ENCODE measurements around the gene TNRC6B.

Gene TNRC6B

DNA sequence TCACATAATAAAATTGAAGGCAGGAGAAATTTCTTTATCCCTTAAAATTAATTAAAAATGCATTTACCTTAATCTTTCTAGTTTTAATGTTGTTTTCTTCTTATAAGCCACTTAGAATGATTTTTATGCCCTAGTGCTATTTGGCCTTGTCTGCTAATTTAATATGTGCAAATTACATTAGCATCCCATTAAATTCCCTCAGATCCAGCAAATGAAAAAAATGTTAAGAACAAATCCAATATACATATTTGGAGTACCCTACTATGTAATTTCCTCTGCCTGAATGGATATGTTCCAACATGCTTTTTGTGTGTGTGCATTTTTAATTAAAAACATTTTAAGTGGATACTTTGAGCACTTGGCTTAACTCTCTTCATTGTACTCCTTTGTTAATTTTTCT lies 56.9 kb downstream of the TNRC6B start:
- DNase-seq = no peak
- in situ Hi-C loops (cut with HindIII; ENCODE audit: low pct_ligation_motif_present, low pct_unique_long_range_greater_than_20kb, low sequenced_read_pairs) = no loop called here

GRCh38 chr22:40235308-40235707 lies 57.6 kb downstream of the TNRC6B start:
- no peak for DNase-seq
- in situ Hi-C loops (cut with HindIII; ENCODE audit: low pct_ligation_motif_present, low pct_unique_long_range_greater_than_20kb, low sequenced_read_pairs) = no loop called here

- peak; percentile 42 for DNase-seq
- in situ Hi-C loops (cut with HindIII; ENCODE audit: low pct_ligation_motif_present, low pct_unique_long_range_greater_than_20kb, low sequenced_read_pairs) = no loop called here
Observed at GRCh38 chr22:40236131-40236665, 58.5 kb downstream of the TNRC6B start.

- no peak for DNase-seq
- in situ Hi-C loops (cut with HindIII; ENCODE audit: low pct_ligation_motif_present, low pct_unique_long_range_greater_than_20kb, low sequenced_read_pairs) = no loop called here
Observed at GRCh38 chr22:40237241-40237640, 59.5 kb downstream of the TNRC6B start.

DNA sequence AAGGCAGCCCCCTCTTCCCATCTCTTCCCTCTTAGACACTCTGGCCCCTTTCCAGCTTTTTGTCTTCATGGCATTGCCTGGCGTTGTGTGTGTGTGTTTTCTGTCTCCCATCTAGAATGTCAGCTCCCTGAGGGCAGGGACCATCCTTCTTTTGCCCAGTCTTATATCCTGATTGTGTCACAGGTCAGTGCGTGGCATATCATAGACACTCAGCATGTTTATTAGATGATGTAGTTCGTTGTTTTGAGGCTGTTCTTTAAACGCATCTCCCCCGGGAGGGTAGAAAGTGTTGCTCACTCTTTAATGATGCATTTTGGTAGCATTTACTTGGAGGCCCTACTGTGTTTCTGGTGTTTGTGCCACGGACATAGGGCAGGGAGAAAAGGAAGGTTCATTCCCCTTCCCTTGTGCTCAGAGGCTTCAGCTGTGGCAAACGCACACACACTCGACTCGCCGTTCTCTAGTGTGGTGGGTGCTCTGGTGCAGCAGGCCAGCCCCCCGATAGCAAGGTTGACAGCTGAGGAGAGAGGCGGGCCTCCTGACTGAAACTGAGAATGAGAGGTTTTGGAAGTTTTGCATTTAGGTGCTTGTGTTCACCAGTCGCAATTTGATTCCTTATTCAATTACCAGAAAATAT lies 60.2 kb downstream of the TNRC6B start:
- no peak for DNase-seq
- in situ Hi-C loops (cut with HindIII; ENCODE audit: low pct_ligation_motif_present, low pct_unique_long_range_greater_than_20kb, low sequenced_read_pairs) = no loop called here

GRCh38 chr22:40238425-40239344 lies 61.0 kb downstream of the TNRC6B start:
- in situ Hi-C loops (cut with HindIII; ENCODE audit: low pct_ligation_motif_present, low pct_unique_long_range_greater_than_20kb, low sequenced_read_pairs) = no loop called here
- peak; percentile 49 for DNase-seq

GRCh38 chr22:40239345-40239683 lies 61.6 kb downstream of the TNRC6B start:
- in situ Hi-C loops (cut with HindIII; ENCODE audit: low pct_ligation_motif_present, low pct_unique_long_range_greater_than_20kb, low sequenced_read_pairs) = no loop called here
- no peak for DNase-seq

GRCh38 chr22:40240160-40240559 lies 62.4 kb downstream of the TNRC6B start:
- in situ Hi-C loops (cut with HindIII; ENCODE audit: low pct_ligation_motif_present, low pct_unique_long_range_greater_than_20kb, low sequenced_read_pairs) = no loop called here
- no peak for DNase-seq

GRCh38 chr22:40240686-40241085 lies 63.0 kb downstream of the TNRC6B start:
- in situ Hi-C loops (cut with HindIII; ENCODE audit: low pct_ligation_motif_present, low pct_unique_long_range_greater_than_20kb, low sequenced_read_pairs) = no loop called here

GRCh38 chr22:40241200-40241763 lies 63.6 kb downstream of the TNRC6B start:
- in situ Hi-C loops (cut with HindIII; ENCODE audit: low pct_ligation_motif_present, low pct_unique_long_range_greater_than_20kb, low sequenced_read_pairs) = no loop called here
- DNase-seq = no peak

More at GRCh38 chr22:40240686-40241085, 63.0 kb downstream of the TNRC6B start:
- no peak for DNase-seq

DNA sequence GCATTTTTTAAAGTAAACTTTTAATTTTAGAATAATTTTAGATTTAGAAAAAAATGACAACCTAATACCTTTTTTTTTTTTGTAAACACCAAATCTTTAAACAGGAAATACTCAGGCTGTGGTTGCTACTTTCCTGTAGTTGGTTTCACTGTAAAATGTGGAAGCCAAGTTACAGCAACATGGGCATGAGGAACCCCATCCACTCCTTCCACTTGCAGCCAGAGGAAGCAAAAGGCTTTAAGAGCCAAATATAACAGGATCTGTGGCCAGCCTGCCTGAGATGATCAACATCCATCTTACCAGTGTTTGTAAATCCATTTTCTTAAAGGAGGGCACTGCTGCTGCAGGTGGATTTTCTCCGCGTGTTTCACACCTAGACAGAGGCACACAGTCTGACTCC lies 66.2 kb downstream of the TNRC6B start:
- DNase-seq = no peak
- in situ Hi-C loops (cut with HindIII; ENCODE audit: low pct_ligation_motif_present, low pct_unique_long_range_greater_than_20kb, low sequenced_read_pairs) = no loop called here

- DNase-seq = no peak
- in situ Hi-C loops (cut with HindIII; ENCODE audit: low pct_ligation_motif_present, low pct_unique_long_range_greater_than_20kb, low sequenced_read_pairs) = no loop called here
Observed at GRCh38 chr22:40244586-40244985, 66.9 kb downstream of the TNRC6B start.

- in situ Hi-C loops (cut with HindIII; ENCODE audit: low pct_ligation_motif_present, low pct_unique_long_range_greater_than_20kb, low sequenced_read_pairs) = no loop called here
- DNase-seq = no peak
Observed at GRCh38 chr22:40247976-40248375, 70.3 kb downstream of the TNRC6B start.

DNA sequence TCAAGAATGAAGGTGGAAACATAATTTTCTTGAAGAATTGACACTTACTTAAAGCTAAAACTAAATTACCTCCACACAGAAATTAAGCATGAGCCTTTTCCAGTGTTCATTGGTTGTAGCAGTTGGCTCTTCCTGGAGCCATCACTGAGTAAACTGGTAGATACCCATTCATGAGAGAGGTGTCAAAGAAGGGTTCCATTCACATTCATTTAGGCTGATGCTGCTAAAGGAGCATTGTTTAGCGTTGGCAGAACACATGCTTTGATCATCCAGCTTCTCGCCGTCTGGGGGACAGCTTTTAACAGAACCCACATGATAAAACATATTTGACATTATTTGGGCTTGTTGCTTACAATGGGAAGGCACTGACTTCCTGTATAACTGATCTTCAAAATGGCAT lies 71.6 kb downstream of the TNRC6B start:
- in situ Hi-C loops (cut with HindIII; ENCODE audit: low pct_ligation_motif_present, low pct_unique_long_range_greater_than_20kb, low sequenced_read_pairs) = no loop called here
- no peak for DNase-seq

DNA sequence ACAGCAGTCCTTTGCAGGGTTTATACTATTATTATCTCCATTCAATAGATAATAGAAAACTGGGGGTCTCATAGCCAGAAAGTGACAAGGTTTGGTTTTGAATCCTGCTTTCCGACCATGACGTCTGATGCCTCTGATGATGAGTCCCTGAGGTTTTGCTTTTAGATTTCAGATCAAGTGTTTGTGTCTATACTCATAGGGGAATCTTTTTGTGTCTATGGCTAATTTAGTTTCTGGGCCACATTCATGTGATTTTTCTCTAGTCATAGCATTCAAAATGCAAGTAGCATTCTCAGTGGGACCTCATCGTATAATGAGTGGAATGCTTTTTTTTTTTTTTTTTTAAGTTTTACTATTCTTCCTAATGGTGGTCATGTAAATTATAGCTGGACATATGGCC lies 72.9 kb downstream of the TNRC6B start:
- no peak for DNase-seq
- in situ Hi-C loops (cut with HindIII; ENCODE audit: low pct_ligation_motif_present, low pct_unique_long_range_greater_than_20kb, low sequenced_read_pairs) = no loop called here

DNA sequence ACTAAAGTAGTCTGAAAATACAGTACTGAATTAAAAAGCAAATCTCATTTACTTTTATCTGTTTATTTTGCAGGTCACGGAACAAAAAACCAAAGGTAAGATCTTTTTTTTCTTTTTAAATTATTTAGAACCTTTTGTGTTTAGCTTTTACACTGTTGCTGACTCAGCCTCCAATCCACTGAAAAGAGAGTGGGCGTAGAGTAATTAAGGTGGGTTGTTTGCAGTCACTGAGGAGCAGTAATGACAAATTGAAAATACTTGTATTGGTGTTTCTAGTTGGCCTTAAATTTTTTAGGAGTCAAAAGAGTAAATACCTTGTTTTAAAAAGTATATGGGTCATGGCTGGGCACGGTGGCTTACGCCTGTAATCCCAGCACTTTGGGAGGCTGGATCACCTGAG lies 73.4 kb downstream of the TNRC6B start:
- DNase-seq = no peak
- in situ Hi-C loops (cut with HindIII; ENCODE audit: low pct_ligation_motif_present, low pct_unique_long_range_greater_than_20kb, low sequenced_read_pairs) = no loop called here

DNA sequence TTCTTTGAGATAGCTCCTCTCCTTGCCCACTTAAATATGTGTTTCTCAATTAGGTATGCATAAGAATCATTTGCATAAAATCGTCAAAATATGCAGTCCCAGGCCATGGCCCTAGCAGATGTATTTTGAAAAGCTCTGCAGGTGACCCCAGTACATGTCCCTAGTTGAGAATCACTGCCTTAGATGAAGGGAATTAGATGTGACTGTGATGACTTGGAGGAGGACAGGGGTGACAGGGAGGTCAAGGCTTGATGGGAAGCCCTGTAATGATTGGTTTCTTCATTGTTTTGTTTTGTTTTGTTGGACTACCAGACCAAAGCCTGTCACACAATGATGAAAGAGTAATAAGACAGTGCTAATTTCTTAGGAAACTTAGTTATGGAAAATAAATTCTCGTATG lies 74.4 kb downstream of the TNRC6B start:
- in situ Hi-C loops (cut with HindIII; ENCODE audit: low pct_ligation_motif_present, low pct_unique_long_range_greater_than_20kb, low sequenced_read_pairs) = no loop called here
- no peak for DNase-seq

DNA sequence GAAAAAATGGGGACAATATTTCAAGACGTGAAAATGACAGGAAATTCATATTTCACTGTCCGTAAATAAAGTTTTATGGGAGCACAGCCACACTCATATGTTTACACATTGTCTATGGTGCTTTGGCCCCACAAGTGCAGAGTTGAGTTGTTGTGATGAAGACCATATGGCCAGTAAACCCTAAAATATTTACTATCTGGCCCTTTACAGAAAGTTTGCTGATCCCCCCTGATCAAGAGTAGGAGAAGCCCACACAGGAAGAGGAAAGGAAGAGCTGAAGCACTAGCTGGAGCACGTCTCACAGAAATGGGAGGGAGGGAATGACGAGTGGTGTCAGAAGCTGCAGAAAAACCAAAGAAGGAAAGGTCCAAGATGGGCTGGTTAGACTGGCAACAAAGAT lies 78.8 kb downstream of the TNRC6B start:
- in situ Hi-C loops (cut with HindIII; ENCODE audit: low pct_ligation_motif_present, low pct_unique_long_range_greater_than_20kb, low sequenced_read_pairs) = no loop called here

DNA sequence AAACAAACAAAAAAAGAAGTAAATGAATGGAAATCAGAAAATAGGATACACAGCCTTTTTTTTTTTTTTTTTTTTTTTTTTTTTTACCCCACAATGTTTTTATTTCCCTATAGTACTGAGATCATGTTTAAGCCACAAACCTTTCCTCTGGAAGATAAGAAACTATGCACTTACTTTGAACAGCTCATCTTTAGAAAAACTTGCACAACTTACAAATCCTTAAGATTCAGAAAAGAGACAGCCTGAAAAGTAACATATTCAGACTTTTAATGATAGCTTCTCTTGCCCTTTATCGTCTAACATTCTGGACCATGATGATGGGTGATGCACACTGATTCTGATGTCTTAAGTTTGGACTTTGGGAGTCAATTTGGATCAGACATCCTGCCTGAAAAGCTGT lies 80.3 kb downstream of the TNRC6B start:
- no peak for DNase-seq
- in situ Hi-C loops (cut with HindIII; ENCODE audit: low pct_ligation_motif_present, low pct_unique_long_range_greater_than_20kb, low sequenced_read_pairs) = no loop called here

More for the DNA sequence above, 78.8 kb downstream of the TNRC6B start:
- DNase-seq = no peak

All from ACHN (cell line).